Measurements from ENCODE around the gene FGFBP3.

Gene FGFBP3

GRCh38 chr10:91909117-91909677, at the start of gene FGFBP3:
Gene FGFBP3 (minus strand): TSS chr10:91909486. CDS start chr10:91908969, 517 bp downstream.
- DNase-seq (ENCODE audit: low read depth in 1 of 2, low spot score in 1 of 2) = no peak

- no peak for DNase-seq (ENCODE audit: low read depth in 1 of 2, low spot score in 1 of 2)
Measured at GRCh38 chr10:91957091-91957490, 47.8 kb upstream of the FGFBP3 start.

GRCh38 chr10:91955114-91955513, 45.8 kb upstream of the FGFBP3 start:
- no peak for DNase-seq (ENCODE audit: low read depth in 1 of 2, low spot score in 1 of 2)

- no peak for DNase-seq (ENCODE audit: low read depth in 1 of 2, low spot score in 1 of 2)
Measured at GRCh38 chr10:91953600-91954160, 44.4 kb upstream of the FGFBP3 start.

- no peak for DNase-seq (ENCODE audit: low read depth in 1 of 2, low spot score in 1 of 2)
Measured at GRCh38 chr10:91944880-91945630, 35.8 kb upstream of the FGFBP3 start.

- no peak for DNase-seq (ENCODE audit: low read depth in 1 of 2, low spot score in 1 of 2)
Measured at GRCh38 chr10:91941426-91941825, 32.1 kb upstream of the FGFBP3 start.

- no peak for DNase-seq (ENCODE audit: low read depth in 1 of 2, low spot score in 1 of 2)
Measured at GRCh38 chr10:91939653-91940052, 30.4 kb upstream of the FGFBP3 start.

GRCh38 chr10:91935886-91936285, 26.6 kb upstream of the FGFBP3 start:
- DNase-seq (ENCODE audit: low read depth in 1 of 2, low spot score in 1 of 2) = no peak

GRCh38 chr10:91932737-91933136, 23.5 kb upstream of the FGFBP3 start:
- no peak for DNase-seq (ENCODE audit: low read depth in 1 of 2, low spot score in 1 of 2)

- DNase-seq (ENCODE audit: low read depth in 1 of 2, low spot score in 1 of 2) = no peak
Measured at GRCh38 chr10:91931526-91932190, 22.4 kb upstream of the FGFBP3 start.

GRCh38 chr10:91930939-91931338, 21.7 kb upstream of the FGFBP3 start:
- no peak for DNase-seq (ENCODE audit: low read depth in 1 of 2, low spot score in 1 of 2)

GRCh38 chr10:91925022-91925320, 15.7 kb upstream of the FGFBP3 start:
- DNase-seq (ENCODE audit: low read depth in 1 of 2, low spot score in 1 of 2) = no peak

GRCh38 chr10:91924212-91925021, 15.1 kb upstream of the FGFBP3 start:
- DNase-seq (ENCODE audit: low read depth in 1 of 2, low spot score in 1 of 2) = no peak

- DNase-seq (ENCODE audit: low read depth in 1 of 2, low spot score in 1 of 2) = peak; percentile 75 to 87
Measured at GRCh38 chr10:91923371-91924211, 14.3 kb upstream of the FGFBP3 start, which contains the start of gene BTAF1. Gene BTAF1 (plus strand): TSS chr10:91923770. CDS start chr10:91924077, 307 bp downstream.

- DNase-seq (ENCODE audit: low read depth in 1 of 2, low spot score in 1 of 2) = no peak
Measured at GRCh38 chr10:91919651-91920050, 10.4 kb upstream of the FGFBP3 start.

- no peak for DNase-seq (ENCODE audit: low read depth in 1 of 2, low spot score in 1 of 2)
Measured at GRCh38 chr10:91910467-91910866, 1.2 kb upstream of the FGFBP3 start.

- peak; percentile 43 to 54 for DNase-seq (ENCODE audit: low read depth in 1 of 2, low spot score in 1 of 2)
Measured at GRCh38 chr10:91908337-91909116, 759 bp downstream of the FGFBP3 start.

- no peak for DNase-seq (ENCODE audit: low read depth in 1 of 2, low spot score in 1 of 2)
Measured at GRCh38 chr10:91907914-91908336, 1.4 kb downstream of the FGFBP3 start.

- no peak for DNase-seq (ENCODE audit: low read depth in 1 of 2, low spot score in 1 of 2)
Measured at GRCh38 chr10:91907033-91907594, 2.2 kb downstream of the FGFBP3 start.
